NB4 (cell line): ENCODE measurements around the gene ZNF181.

Source experiments
- DNase-seq: peaks from one replicate; pipeline ENCODE4 v3.0.0; 2010; ENCODE audit warnings: low read depth
- H3K4me3 ChIP-seq: one replicate; pipeline ENCODE4 v1.5.1; 2011; ENCODE audit warnings: mild to moderate bottlenecking, low read depth, low read length, moderate library complexity
- MYC ChIP-seq: IDR thresholded peaks from 2 replicates; pipeline ENCODE4 v1.6.1; 2011; ENCODE audit warnings: low read depth, low read length
- POLR2A ChIP-seq: IDR thresholded peaks from 2 replicates; pipeline ENCODE4 v1.6.1; 2011; ENCODE audit warnings: mild to moderate bottlenecking; ENCODE audit not compliant: insufficient read length; ENCODE audit errors: extremely low read depth
- TF ChIP-seq, protein P1 (sequence below): IDR thresholded peaks from one replicate; pipeline ENCODE4 v1.5.1; 2012; ENCODE audit warnings: low read depth, low read length
- TF ChIP-seq, protein P2 (sequence below): IDR thresholded peaks from 2 replicates; pipeline ENCODE4 v1.6.1; 2011; ENCODE audit warnings: low read depth, low read length

The ZNF181 gene

DNA sequence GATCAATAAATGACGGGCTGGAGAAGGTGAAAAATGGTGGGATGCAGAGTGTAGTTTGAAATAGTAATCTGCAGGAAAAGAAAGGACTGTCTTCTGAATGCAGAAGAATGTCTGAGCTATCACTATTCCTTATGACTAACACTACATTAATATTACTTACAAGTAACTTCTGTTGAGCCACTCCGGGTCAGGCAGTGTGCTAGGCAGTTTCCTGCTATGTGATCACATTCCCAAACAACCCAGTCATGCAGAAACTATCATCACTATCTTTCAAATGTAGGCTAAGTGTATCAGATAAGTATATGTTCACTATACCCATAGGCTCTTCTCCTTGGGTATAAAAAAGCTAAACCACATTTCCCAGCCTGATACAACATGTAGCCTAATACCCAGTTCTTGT lies 32.3 kb downstream of the ZNF181 start:
- no peak for TF ChIP-seq POLR2A
- TF ChIP-seq, protein P1, sequence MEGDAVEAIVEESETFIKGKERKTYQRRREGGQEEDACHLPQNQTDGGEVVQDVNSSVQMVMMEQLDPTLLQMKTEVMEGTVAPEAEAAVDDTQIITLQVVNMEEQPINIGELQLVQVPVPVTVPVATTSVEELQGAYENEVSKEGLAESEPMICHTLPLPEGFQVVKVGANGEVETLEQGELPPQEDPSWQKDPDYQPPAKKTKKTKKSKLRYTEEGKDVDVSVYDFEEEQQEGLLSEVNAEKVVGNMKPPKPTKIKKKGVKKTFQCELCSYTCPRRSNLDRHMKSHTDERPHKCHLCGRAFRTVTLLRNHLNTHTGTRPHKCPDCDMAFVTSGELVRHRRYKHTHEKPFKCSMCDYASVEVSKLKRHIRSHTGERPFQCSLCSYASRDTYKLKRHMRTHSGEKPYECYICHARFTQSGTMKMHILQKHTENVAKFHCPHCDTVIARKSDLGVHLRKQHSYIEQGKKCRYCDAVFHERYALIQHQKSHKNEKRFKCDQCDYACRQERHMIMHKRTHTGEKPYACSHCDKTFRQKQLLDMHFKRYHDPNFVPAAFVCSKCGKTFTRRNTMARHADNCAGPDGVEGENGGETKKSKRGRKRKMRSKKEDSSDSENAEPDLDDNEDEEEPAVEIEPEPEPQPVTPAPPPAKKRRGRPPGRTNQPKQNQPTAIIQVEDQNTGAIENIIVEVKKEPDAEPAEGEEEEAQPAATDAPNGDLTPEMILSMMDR: no peak
- TF ChIP-seq, protein P2, sequence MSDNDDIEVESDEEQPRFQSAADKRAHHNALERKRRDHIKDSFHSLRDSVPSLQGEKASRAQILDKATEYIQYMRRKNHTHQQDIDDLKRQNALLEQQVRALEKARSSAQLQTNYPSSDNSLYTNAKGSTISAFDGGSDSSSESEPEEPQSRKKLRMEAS: no peak
- TF ChIP-seq MYC: no peak
- no peak for DNase-seq
- H3K4me3 ChIP-seq: no peak overlapping the region

DNA sequence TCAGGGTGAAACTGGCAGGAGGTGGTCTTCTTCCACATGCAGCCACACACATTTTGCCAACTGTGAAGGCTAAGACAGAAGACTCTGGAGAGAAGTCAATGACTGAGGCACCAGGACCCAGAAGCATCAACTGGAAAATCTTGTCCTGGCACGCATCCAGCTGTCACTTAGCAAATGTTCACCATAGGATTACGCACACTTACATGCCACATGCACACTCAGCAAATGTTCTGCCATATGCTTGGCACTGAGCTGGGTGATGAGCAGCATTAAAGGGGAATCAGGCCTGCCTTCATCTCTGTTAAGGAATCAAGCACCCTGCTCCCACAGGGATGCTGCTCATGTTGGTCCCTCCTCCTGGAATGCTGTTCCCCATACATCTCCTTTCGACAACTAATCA lies 33.9 kb downstream of the ZNF181 start:
- DNase-seq: no peak
- H3K4me3 ChIP-seq: no peak overlapping the region
- TF ChIP-seq, protein P2: no peak
- TF ChIP-seq MYC: no peak
- TF ChIP-seq POLR2A: no peak
- TF ChIP-seq, protein P1: no peak

GRCh38 chr19:34772697-34773554 lies 38.9 kb downstream of the ZNF181 start, which contains the start of gene ZNF599:
Gene ZNF599 (minus strand): TSS chr19:34773215. CDS start chr19:34772841, 374 bp downstream.
- TF ChIP-seq, protein P2: no peak
- TF ChIP-seq, protein P1: no peak
- TF ChIP-seq POLR2A: peak; percentile 21
- TF ChIP-seq MYC: no peak
- DNase-seq: peak; percentile 86

DNA sequence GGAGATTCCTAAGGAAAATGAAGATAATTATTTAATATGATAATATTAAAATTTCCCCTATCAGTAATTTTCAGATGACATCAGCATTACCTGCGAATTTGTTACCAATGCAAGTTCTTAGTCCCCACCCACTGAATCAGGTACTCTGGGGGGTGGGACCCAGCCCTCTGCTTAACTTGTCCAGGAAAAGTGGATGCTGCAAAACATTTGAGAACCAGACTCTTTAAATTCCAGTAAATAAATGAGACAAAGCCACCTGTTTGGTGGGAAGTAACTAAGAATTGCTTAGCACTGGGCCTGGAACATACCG lies 39.5 kb downstream of the ZNF181 start:
- TF ChIP-seq POLR2A: no peak
- TF ChIP-seq, protein P2: no peak
- TF ChIP-seq, protein P1: no peak
- TF ChIP-seq MYC: no peak
- no peak overlapping the region for H3K4me3 ChIP-seq
- no peak for DNase-seq

More at GRCh38 chr19:34772697-34773554, 38.9 kb downstream of the ZNF181 start, which contains the start of gene ZNF599:
- peak within 1 kb of the TSS; percentile 73 for H3K4me3 ChIP-seq

- no peak overlapping the region for H3K4me3 ChIP-seq
- no peak for DNase-seq
- TF ChIP-seq MYC: no peak
- TF ChIP-seq POLR2A: no peak
- TF ChIP-seq, protein P2: no peak
- TF ChIP-seq, protein P1: no peak
Measured at GRCh38 chr19:34774857-34775256, 40.8 kb downstream of the ZNF181 start.
